Esophagus squamous epithelium (tissue), 4 donors: ENCODE results near the gene POTEF.
"Not testable (repeated sequence)": the region's sequence is repeated elsewhere in the genome, so short reads cannot be mapped to it uniquely, and the experiment has no call there.

Experiments
- CTCF ChIP-seq, 6 experiments: fragments of 450-650 bp in 4 of 6; fragments of 200-600 bp in 2 of 6; sonication (generic) in 2 of 6; IDR thresholded peaks; one replicate each; pipeline ENCODE4 v1.5.1; 2016 to 2019; ENCODE audit warnings: antibody characterized with exemption in 6 of 6, mild to moderate bottlenecking in 4 of 6, moderate library complexity in 4 of 6
- POLR2A ChIP-seq, 4 donors: fragments of 450-650 bp; IDR thresholded peaks; one replicate each; pipeline ENCODE4 v1.6.1; 2017; ENCODE audit warnings: antibody characterized with exemption in 4 of 4, mild to moderate bottlenecking in 4 of 4, moderate library complexity in 3 of 4

DNA sequence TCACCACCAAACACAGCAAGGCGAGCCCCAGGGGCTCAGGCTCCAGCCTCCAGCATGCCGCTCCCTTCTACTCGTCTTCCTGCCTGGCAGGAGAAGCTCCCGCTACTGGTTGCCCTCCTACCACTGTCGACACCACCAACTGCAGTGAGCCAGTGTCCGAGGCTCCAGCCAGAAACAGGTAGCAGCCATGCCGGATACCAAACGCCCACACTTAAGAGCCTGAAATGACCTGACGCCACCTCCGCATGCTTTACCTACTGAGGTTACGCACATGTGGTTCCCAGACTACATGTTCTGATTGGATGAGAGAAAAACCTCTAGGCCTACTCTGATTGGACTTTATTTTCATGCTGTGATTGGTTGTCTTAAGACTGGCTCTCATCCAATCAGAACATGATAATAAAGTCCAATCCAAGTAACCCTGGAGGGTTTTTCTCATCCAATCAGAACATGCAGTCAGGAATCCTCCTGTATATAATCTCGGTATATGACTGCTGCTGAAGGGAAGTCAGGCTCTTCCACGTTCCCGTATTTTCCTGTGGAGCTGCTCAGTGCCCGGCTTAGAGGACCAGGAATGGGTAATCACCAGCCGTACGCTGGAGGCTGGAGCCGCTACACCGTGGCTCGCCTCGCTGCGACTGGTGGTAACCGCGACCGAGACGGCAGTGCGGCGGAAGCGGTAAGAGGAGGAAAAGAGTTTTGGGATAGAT, at the start of gene POTEF:
- not testable (repeated sequence) for TF ChIP-seq CTCF, POLR2A (IDR thresholded peaks at IDR 0.05)
